GM19397 (cell line): ENCODE data around the gene ANKFY1.

Experiments used
- ATAC-seq: cut with Tn5 transposase; IDR thresholded peaks from one replicate; pipeline ENCODE4 v1.9.1; 2021; ENCODE audit warnings: mild to moderate bottlenecking, moderate library complexity; ENCODE audit not compliant: unreplicated experiment

Gene ANKFY1, protein sequence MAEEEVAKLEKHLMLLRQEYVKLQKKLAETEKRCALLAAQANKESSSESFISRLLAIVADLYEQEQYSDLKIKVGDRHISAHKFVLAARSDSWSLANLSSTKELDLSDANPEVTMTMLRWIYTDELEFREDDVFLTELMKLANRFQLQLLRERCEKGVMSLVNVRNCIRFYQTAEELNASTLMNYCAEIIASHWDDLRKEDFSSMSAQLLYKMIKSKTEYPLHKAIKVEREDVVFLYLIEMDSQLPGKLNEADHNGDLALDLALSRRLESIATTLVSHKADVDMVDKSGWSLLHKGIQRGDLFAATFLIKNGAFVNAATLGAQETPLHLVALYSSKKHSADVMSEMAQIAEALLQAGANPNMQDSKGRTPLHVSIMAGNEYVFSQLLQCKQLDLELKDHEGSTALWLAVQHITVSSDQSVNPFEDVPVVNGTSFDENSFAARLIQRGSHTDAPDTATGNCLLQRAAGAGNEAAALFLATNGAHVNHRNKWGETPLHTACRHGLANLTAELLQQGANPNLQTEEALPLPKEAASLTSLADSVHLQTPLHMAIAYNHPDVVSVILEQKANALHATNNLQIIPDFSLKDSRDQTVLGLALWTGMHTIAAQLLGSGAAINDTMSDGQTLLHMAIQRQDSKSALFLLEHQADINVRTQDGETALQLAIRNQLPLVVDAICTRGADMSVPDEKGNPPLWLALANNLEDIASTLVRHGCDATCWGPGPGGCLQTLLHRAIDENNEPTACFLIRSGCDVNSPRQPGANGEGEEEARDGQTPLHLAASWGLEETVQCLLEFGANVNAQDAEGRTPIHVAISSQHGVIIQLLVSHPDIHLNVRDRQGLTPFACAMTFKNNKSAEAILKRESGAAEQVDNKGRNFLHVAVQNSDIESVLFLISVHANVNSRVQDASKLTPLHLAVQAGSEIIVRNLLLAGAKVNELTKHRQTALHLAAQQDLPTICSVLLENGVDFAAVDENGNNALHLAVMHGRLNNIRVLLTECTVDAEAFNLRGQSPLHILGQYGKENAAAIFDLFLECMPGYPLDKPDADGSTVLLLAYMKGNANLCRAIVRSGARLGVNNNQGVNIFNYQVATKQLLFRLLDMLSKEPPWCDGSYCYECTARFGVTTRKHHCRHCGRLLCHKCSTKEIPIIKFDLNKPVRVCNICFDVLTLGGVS

DNA sequence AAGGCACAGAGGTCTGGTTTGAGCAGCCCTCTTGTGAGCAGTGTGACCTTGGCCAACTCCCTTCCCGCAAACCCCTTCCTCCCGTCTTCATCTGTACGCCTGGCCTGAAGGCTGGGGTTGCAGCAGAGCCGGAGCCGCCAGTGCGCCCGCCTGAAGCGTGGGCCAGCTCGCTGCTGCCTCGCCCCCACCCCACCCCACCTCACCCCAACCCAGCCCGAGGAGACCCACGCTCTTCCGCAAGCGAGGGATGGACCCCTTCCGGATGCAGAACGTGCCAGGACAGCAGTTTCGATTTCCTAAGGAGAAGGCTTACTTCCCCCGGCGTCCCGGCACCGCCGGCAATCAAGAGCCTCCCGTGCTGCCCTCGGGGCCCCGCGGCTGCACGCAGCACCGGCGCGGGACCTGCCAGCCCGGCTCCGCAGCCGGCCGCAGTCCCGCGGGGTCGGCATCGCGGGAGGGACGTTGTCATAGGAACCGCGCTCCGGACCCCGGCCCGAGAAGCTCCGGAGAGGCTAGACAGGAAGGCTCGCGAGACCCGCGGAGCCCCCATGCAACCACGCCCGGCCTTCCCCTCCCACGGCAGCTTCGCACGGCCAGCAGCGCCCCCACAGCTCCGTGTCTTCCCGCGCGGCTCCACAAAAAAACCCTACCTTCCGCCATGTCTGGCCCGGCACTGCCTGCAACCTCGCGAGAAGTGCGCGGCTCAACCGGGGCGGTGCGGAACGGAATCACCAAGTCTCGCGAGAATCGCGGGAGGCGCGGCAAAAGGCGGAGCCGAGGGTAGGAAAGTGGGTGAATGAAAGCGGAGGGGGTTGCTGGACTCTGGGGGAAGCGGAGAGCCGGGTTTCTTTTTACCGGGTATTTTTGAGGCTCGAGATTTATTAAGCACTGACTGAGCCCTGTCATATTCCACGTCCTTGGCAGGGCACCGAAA lies at the start of gene ANKFY1:
Gene ANKFY1, minus strand, starts transcription at position 698 of the 934 bp plus-strand sequence. Its CDS starts 38 bp downstream, at position 660.
- peak; percentile 90 for ATAC-seq

DNA sequence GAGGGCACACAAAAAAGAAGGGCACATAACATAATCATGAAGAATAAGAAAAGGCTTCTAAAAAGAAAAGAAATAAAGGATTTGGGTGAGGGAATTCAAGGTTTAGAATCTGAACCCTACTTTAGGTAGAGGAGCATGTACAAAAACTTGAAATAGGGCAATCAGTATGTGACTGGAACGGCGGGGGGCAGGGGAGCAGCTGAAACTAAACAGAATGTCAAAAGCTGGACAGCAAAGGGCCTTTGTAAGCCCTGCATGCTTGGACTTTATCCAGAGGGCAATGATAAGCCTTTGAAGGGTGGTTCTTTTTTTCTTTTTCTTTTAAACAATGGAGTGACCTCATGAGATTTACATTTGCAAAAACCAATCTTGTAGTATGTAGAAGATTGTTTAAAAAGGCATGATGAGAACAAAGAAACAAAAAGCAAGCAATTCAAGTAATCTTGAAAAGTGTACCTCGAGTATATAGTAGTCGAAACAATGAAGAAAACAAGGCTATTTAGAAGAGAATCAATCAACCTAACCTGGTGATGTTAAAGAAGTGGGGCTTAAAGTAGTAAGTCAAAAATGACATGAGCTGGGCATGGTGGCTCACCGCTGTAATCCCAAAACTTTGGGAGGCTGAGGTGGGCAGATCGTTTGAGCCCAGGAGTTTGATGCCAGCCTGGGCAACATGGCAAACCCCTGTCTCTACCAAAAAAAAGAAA lies 46.7 kb upstream of the ANKFY1 start:
- ATAC-seq: no peak

DNA sequence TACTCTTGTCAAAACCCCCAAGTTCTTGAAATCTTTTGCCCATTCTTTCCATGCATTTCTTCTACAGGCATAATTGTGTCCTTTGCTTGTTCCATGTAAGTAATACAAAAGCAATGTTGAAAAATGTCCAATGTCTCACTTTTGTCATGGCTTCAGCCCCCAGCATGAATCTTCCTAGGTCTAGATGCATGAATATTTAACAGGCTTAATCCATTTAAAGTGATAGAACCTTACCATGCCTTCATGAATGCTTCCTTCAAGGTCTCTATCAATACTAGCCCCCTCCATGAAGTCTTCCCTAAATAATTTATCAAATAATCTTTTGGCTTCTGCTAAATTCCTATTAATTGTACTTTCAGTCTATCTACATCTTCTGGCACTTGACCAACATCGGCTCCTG lies 46.1 kb upstream of the ANKFY1 start:
- no peak for ATAC-seq

DNA sequence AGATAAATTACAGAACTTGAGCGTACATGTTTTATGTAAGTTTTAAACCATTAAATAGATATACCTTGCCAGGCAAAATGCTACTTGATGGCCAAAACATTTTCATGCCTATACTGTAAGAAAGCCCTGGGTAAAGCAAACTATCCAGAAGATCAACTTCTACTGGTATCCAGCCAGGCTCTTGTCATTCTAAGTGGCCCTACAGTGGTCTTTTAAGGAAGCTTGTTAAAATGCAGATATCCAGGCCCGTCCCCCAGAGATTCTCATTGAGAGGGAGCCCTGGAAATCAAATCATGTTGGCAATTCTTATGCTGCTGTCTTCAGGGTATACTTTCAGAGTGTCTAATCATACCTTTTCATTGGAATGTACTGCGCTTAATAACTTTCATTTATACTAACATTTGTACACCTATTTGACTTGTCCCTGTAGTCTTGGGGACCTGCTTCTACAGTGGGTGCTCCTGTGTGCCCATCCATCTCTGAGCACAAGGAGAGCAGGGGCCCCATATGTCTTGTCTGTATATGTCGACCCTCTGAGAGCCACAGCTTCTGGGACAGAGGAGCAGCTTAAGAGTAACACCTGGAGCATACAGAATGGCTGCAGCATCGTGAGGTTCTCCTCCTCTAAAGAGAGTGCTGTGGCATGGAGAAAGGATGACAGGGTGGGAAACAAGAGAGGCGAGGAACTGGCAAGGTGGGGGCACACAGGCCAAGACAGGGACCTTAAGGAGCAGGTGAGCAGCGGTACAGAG lies 43.6 kb upstream of the ANKFY1 start:
- no peak for ATAC-seq

DNA sequence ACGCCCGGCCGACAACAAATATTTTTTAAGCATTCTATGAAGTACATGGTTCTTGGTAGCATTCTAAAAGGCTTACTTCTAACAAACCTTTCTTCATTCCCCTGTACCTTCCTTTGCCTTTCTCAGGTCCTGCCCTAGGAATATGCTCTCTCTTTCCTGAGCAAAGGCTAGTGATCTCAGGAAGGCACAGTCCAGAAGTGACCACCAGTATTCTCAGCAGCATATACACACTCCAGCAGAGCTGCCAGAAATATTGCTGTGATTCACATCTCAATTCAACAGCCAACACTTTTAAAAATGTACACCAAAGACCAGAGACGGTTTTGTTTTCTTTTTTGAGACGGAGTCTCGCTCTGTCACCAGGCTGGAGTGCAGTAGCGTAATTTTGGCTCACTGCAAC lies 41.4 kb upstream of the ANKFY1 start:
- ATAC-seq: no peak

DNA sequence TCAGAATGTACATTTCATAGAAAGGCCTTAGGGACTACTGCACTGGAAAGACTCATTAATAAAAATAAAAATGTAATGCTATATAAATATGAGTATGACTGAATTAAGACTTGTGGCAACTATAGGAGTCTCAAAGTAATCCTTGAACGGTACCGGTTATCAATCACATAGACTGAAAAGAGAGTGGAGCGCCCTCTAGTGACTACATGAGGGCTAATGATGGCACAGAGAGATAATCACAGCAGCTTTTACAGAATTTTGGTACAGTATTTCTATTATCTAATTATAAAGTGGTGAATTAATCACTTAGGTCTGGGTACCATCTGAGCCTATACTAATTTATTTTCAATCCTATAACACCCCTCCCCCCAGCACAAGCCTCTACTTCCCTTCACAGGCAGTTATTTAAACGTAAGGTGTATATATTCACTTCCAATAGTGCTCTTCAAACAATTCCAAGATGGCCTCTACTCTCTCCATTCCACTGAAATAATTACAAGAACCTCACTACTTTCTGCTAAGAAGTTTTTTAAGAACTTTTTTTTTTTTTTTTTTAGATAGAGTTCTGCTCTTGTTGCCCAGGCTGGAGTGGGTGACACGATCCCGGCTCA lies 40.7 kb upstream of the ANKFY1 start:
- no peak for ATAC-seq

DNA sequence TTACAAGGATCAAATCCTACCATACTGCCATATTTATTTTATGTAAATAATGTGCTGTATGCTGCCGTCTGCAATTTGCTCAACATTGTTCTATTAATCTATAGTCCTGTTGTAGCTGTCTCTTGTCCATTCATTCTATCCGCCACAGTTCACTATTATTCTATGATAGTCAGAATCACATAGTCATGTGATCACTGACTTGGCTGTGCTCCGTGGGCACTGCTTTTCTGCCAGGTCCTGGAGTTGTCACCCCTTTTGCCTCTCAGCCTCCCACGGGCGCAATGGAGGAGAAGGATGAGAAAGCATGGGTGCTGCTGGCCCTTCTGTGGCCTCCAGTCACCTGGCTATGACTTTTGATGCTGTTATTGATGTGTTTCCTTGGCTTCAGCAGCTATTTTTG lies 37.3 kb upstream of the ANKFY1 start:
- no peak for ATAC-seq

DNA sequence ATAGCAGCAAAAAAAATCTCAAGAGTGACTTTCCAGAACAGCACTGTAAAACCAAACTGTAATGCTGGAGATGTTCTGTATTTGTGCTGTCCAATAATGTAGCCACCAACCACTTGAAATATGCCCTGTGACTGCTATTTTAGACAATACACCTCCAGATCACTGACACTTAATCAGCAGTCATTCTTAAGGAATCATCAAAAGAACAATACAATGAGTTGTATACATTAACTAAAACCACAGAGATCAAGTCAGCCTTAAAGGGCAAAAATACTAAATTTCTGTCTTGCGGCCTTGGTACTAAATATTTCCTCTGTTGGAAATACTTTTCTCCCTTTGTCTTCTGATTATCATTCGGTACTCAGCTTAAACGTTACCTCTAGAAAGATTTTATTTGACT lies 33.6 kb upstream of the ANKFY1 start:
- ATAC-seq: no peak

DNA sequence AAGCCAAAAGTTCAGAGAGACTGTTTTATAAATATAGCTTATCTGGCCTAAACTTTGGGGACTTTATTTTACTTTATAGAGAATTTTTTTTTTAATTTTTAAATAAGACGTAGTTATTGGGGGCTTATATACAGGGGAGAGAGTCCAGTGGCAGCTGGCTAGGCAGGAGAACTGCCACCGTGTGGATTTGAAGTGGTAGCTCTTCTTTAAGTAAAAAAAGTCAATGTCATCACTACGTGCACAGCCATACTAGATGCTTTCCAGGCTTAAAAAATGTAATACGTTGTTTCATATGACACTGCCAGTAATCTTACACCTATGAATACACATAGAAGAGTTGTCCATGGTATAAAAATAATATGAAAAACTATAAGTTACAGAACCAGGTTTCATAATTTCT lies 31.9 kb upstream of the ANKFY1 start:
- no peak for ATAC-seq

DNA sequence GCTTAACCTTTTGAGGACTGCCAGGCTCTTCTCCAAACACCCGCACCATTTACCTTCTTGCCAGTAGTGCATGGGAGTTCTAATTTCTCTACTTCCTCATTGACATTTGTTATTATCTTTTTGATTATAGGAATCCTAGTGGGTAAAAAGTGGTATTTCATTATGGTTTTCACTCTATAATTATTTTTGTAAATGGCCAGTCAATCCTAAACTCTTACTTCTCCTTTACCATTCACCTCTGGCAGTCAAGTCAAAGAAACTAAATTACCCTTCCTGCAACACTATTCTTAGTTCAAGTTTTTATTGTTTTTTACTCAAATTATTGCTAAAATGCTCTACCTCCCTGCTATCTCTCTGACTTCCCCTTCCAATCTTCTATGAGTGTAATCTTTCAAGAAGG lies 29.8 kb upstream of the ANKFY1 start:
- ATAC-seq: no peak

DNA sequence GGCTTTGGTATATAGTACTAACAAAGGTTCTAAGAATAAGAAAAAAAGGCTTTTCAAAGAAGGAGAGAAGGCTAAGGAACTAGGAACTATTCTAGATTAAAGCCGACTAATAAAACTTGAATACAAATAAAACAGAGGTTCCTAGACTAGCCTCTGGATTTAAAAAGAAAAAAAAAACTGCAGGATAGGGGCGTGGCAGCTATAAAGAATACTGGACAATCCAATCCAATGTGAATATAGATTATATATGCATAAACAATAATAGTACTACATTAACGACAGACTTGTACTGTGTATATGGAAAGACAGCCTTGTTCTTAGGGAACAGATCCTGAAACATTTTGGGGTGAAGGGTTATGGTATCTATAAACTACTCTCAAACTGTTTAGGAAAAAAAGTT lies 23.9 kb upstream of the ANKFY1 start:
- no peak for ATAC-seq

DNA sequence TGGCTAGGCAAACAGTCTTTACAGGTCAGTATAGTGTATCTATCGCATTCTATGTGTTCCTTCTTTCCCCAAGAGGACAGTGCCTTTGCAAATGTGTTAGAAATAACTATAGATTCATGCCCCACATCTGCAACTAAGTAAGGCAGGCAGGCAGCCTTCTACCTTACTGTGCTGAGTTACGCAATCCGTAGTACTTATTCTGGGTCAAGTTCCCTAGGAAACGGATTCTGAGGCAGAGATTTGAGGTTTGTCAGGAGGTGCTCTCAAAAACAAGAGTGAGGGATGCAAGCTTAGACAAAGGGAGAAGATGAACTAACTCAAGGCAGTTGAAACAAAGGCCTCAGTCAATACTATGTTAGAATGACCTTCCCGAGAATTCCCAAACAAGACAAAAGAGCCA lies 12.7 kb upstream of the ANKFY1 start:
- ATAC-seq: no peak

DNA sequence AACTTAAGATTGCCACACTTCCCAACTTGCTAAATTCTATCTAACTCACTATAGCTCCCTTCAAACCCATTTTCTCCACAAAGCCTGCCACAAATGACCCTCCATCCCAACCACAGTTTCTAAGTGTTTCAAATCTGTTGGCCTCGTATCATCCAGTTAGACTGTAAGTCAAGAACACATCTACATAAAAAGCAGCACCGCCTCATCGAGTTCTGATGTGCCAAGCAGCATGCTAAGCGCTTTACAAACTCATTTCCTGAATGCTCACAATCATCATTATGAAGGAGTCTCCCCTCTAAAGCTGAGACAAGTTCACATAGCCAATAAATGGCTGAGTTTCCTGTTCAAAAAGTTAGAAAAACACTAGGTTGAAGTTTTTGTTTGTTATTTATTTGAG lies 9.2 kb upstream of the ANKFY1 start:
- ATAC-seq: no peak

DNA sequence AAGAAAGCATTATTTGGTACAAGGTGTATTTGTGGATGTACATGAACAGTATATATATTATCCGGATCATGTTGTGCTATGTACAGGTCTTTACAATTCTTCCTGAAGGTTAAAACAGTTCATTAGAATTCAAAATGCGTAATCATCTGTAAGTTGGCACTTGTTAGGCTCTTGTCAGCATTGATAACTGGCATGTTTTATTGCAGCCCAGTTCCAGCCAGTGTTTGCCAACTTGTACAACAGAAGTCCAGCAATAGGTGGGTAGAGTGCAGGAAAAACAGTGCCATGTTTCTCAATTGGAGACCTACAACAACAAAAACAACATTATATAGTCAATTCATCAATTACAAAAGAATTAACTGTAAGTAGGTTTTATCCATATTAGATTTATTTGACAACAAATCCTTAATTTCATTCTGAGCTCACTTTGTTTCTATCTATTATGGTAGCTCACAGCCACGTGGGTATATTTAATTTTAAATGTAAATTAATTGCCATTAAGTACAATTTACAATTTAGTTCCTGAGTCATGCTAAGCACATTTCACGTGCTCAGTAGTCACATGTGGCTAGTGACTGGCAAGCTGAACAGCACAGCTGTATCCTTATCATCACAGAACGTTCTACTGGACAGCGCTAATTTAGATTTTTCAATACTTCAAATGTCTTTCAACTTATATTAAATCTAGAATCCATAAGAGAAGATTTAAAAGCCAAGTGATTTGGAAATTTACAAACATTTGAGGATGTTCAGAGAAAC lies 8.6 kb upstream of the ANKFY1 start:
- no peak for ATAC-seq

DNA sequence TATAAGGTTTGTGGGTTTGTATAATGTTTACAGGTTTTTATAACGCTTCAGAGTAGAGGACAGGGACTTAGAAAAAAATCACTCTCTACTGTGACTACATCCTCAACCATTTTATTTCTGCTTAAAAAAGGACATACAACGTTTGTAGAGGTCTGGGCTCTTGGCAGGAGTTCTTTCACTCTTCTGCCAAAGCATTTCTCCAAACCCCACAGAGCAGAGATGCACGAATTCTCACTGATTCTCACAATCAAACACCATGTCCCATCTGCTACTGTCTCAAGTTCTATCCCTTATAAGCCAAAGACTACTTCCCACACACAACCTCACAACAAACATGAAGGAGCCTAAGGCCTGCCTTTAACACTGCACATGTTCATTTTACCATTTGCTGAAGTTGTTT lies 7.0 kb upstream of the ANKFY1 start:
- no peak for ATAC-seq

DNA sequence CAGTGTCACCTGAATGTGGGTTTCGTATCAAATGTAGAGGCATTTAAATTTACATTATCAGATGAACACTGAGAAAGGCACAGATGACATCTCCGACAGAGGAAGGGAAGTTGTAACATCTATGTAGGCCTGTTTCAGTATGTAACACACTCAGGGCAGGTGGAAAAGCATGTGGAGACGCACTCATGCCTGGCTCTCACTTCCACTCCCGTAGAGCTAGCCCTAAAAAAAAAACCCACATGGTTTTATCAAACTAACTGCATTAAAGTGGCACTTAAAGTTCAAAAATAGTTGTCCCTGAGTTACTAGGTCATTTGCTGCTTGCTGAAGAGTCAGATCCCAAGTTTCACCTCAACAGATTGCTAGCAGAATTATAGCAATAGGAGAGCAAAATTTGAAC lies 6.1 kb upstream of the ANKFY1 start:
- ATAC-seq: no peak

DNA sequence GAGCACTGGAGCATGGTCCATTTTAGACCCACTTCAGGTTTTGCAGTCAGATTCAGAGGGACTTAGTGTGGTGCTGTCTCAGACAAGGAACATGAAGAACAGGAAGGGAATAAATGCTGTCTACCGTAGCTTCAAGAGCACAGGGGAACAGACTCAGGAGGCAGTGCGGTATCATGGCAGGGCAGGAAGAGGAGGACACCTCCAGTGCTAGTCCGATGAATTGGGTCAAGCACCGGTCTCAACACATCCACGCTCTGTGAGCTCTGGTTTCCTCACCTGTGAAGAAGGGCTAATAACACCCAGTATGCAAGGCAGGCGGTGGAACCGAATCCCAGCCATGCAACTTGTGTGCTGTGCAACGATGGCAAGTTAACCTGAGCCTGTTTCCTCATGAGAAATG lies 3.6 kb upstream of the ANKFY1 start:
- no peak for ATAC-seq

DNA sequence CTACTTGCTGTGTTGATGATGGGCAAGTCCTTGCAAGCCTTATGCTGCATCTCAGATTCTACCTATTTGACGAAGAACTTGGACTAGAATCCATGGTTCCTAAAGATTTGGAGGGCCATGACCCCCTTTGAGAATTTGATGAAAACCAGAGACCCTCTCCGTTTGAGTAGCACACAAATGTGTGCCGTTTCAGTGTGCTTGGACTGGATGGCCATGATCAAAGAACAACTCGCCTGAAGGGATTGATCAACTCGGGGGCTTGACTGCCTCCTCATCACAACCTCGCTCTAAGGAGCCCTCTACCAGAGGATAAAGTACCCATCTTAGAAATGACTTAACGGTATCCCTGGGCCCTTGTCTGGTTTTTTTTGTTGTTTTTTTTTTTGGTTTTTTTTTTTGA lies 2.8 kb upstream of the ANKFY1 start:
- no peak for ATAC-seq
